Upper lobe of left lung (tissue), 4 donors: ENCODE data around the gene GNAS.

ENCODE experiments used
- EP300 ChIP-seq, 4 donors: sonication (generic); formaldehyde crosslinking; IDR thresholded peaks; one replicate each; pipeline ENCODE4 v1.5.1; 2017; ENCODE audit warnings: antibody characterized with exemption in 4 of 4, control low read depth in 2 of 4
- POLR2A ChIP-seq, 4 donors: fragments of 450-650 bp; IDR thresholded peaks; one replicate each; pipeline ENCODE4 v1.5.1; 2016 to 2017; ENCODE audit warnings: antibody characterized with exemption in 4 of 4, mild to moderate bottlenecking in 2 of 4
- TF ChIP-seq, protein P1 (sequence below), 6 experiments: fragments of 450-650 bp in 4 of 6; fragments of 200-600 bp in 2 of 6; sonication (generic) in 2 of 6; IDR thresholded peaks; one replicate each; pipeline ENCODE4 v1.5.1; 2016 to 2019; ENCODE audit warnings: antibody characterized with exemption in 6 of 6

DNA sequence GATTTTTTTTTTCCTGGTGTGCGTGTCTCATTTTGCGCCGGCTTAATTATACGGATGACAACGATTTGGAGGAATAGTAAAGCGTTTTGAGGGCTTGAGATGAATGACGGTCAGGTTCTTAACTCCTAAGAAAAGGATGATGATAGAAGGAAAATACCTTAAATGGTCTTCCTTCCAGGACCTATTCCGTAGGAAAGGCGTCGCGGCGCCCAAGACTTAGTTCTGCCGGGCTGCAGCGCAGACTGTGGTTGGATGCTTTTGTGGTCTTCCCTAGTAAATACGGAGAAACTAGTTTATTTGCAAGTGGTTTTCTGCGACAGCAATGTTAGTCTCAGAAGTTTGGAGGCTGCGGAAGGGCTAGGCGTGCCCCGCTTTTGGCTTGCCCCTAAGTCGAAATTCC, 10.2 kb upstream of the GNAS start:
- TF ChIP-seq, protein P1, sequence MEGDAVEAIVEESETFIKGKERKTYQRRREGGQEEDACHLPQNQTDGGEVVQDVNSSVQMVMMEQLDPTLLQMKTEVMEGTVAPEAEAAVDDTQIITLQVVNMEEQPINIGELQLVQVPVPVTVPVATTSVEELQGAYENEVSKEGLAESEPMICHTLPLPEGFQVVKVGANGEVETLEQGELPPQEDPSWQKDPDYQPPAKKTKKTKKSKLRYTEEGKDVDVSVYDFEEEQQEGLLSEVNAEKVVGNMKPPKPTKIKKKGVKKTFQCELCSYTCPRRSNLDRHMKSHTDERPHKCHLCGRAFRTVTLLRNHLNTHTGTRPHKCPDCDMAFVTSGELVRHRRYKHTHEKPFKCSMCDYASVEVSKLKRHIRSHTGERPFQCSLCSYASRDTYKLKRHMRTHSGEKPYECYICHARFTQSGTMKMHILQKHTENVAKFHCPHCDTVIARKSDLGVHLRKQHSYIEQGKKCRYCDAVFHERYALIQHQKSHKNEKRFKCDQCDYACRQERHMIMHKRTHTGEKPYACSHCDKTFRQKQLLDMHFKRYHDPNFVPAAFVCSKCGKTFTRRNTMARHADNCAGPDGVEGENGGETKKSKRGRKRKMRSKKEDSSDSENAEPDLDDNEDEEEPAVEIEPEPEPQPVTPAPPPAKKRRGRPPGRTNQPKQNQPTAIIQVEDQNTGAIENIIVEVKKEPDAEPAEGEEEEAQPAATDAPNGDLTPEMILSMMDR (IDR thresholded peaks at IDR 0.05) = no peak
- no peak for TF ChIP-seq POLR2A (IDR thresholded peaks at IDR 0.05)
- no peak for TF ChIP-seq EP300 (IDR thresholded peaks at IDR 0.05)
